CD14-positive monocyte (primary cell): ENCODE results near the gene CPAMD8. TPM values are rescaled to one million over a fixed set of nuclear protein-coding genes. Genes with fewer than 3 reads are reported as not detected.

Experiments used
- DNase-seq, 3 donors: peaks; one replicate each; pipeline ENCODE4 v3.0.0-alpha.2; 2011 to 2022
- H2AFZ ChIP-seq: 2 replicates; pipeline ENCODE4 v1.6.0; 2012; ENCODE audit warnings: mild to moderate bottlenecking, low read depth, low read length, inconsistent platforms; ENCODE audit not compliant: insufficient read depth, poor library complexity, severe bottlenecking
- H3K27ac ChIP-seq, 2 donors: 1 replicate in 1 of 2; 2 replicates in 1 of 2; pipeline ENCODE4 v1.5.1; 2012 to 2013; ENCODE audit warnings: low read length in 2 of 2, control low read depth in 1 of 2, inconsistent platforms in 1 of 2, low read depth in 1 of 2, mild to moderate bottlenecking in 1 of 2
- H3K27me3 ChIP-seq, 2 donors: one replicate each; pipeline versions ENCODE4 v1.6.0 to v1.6.1; 2011 to 2013; ENCODE audit warnings: low read length in 2 of 2; ENCODE audit not compliant: control insufficient read depth in 2 of 2, insufficient read depth in 2 of 2
- H3K36me3 ChIP-seq, 2 donors: replicated peaks in 1 of 2; 1 replicate in 1 of 2; 2 replicates in 1 of 2; pipeline versions ENCODE4 v1.5.1 to v1.6.1; 2012 to 2013; ENCODE audit warnings: low read length in 2 of 2, control low read depth in 1 of 2, inconsistent platforms in 1 of 2, mild to moderate bottlenecking in 1 of 2; ENCODE audit not compliant: insufficient read depth in 2 of 2, control insufficient read depth in 1 of 2
- H3K4me1 ChIP-seq, 2 donors: 1 replicate in 1 of 2; 2 replicates in 1 of 2; pipeline versions ENCODE4 v1.5.1 to v1.6.1; 2012 to 2013; ENCODE audit warnings: low read length in 2 of 2, control low read depth in 1 of 2, inconsistent platforms in 1 of 2, mild to moderate bottlenecking in 1 of 2, moderate library complexity in 1 of 2; ENCODE audit not compliant: insufficient read depth in 2 of 2, control insufficient read depth in 1 of 2
- H3K4me2 ChIP-seq: replicated peaks from 2 replicates; pipeline ENCODE3; 2012; ENCODE audit warnings: low read length, moderate library complexity, mild to moderate bottlenecking; ENCODE audit not compliant: poor library complexity, severe bottlenecking; ENCODE audit errors: extremely low read depth
- H3K4me3 ChIP-seq, 3 experiments: fragments of 200-600 bp in 1 of 3; sonication (generic) in 1 of 3; replicated peaks in 1 of 3; 1 replicate in 2 of 3; 2 replicates in 1 of 3; pipeline ENCODE4 v1.5.1; 2011 to 2013; ENCODE audit warnings: low read length in 3 of 3, mild to moderate bottlenecking in 3 of 3, control low read depth in 2 of 3, low read depth in 2 of 3, inconsistent platforms in 1 of 3, moderate library complexity in 1 of 3
- H3K79me2 ChIP-seq: 2 replicates; pipeline ENCODE4 v1.6.0; 2012; ENCODE audit warnings: mild to moderate bottlenecking, control low read depth, inconsistent platforms, low read length, moderate library complexity; ENCODE audit not compliant: insufficient read depth
- H3K9ac ChIP-seq: 2 replicates; pipeline ENCODE4 v1.6.0; 2017; ENCODE audit warnings: low read length, mild to moderate bottlenecking; ENCODE audit not compliant: insufficient read depth, poor library complexity, severe bottlenecking
- H3K9me3 ChIP-seq, 2 donors: replicated peaks in 1 of 2; 1 replicate in 1 of 2; 2 replicates in 1 of 2; pipeline versions ENCODE4 v1.5.1 to v1.6.1; 2012 to 2013; ENCODE audit warnings: low read length in 2 of 2, control low read depth in 1 of 2; ENCODE audit not compliant: control insufficient read depth in 1 of 2, insufficient read depth in 1 of 2
- H4K20me1 ChIP-seq: 2 replicates; pipeline ENCODE4 v1.6.0; 2012; ENCODE audit warnings: mild to moderate bottlenecking, low read length, control low read depth, moderate library complexity; ENCODE audit not compliant: insufficient read depth
- H3K27ac Mint-ChIP-seq, 7 donors: one replicate each; pipeline ENCODE4 v1.8.0; 2020; ENCODE audit warnings: mild to moderate bottlenecking in 7 of 7, mixed read lengths in 7 of 7, moderate library complexity in 6 of 7, inconsistent platforms in 2 of 7
- H3K27me3 Mint-ChIP-seq, 3 donors: one replicate each; pipeline ENCODE4 v1.8.0; 2021 to 2022; ENCODE audit warnings: low read depth in 3 of 3, mild to moderate bottlenecking in 3 of 3, mixed read lengths in 3 of 3, moderate library complexity in 3 of 3, inconsistent platforms in 1 of 3
- H3K36me3 Mint-ChIP-seq, 2 donors: one replicate each; pipeline ENCODE4 v1.8.0; 2020; ENCODE audit warnings: mixed read lengths in 2 of 2, inconsistent platforms in 1 of 2, mild to moderate bottlenecking in 1 of 2
- H3K4me1 Mint-ChIP-seq: one replicate; pipeline ENCODE4 v1.8.0; 2020; ENCODE audit warnings: mild to moderate bottlenecking, mixed read lengths
- H3K4me3 Mint-ChIP-seq, 2 donors: one replicate each; pipeline ENCODE4 v1.8.0; 2020; ENCODE audit warnings: mild to moderate bottlenecking in 2 of 2, mixed read lengths in 2 of 2, moderate library complexity in 1 of 2
- H3K9me3 Mint-ChIP-seq, 7 donors: one replicate each; pipeline ENCODE4 v1.8.0; 2020 to 2022; ENCODE audit warnings: mixed read lengths in 7 of 7, mild to moderate bottlenecking in 6 of 7, moderate library complexity in 6 of 7, inconsistent platforms in 2 of 7
- WGBS: methylation state at CpG from one replicate; pipeline ENCODE4 v1.1.5; 2013; ENCODE audit warnings: missing lambda C conversion rate; ENCODE audit not compliant: insufficient coverage; 5-methylcytosine and 5-hydroxymethylcytosine counted together
- intact Hi-C, 2 donors: fragments of 100-400 bp; cut with micrococcal nuclease; formaldehyde crosslinking; loops; one replicate each; pipeline versions ENCODE4 v1.15.0 to v1.15.1; 2023
- polyA plus RNA-seq, 3 donors: library from polyadenylated mRNA; depleted of rRNA in 1 of 3; unstranded in 2 of 3; stranded (reverse) in 1 of 3; fragments of 300-500 nt in 2 of 3; fragments of >200 nt in 1 of 3; fragmentation: Illumina TruSeq in 2 of 3; gene quantifications; 1 replicate in 2 of 3; 2 replicates in 1 of 3; pipeline ENCODE4 v1.2.3, GENCODE V29; 2012 to 2021
- TF ChIP-seq, protein P1 (sequence below): fragments of 200-600 bp; IDR thresholded peaks from one replicate; pipeline ENCODE4 v1.8.0; 2022; ENCODE audit warnings: antibody characterized with exemption, mild to moderate bottlenecking

CPAMD8 gene
- polyA plus RNA-seq, 3 donors = 5.1 to 53.4 (median 5.4) TPM

DNA sequence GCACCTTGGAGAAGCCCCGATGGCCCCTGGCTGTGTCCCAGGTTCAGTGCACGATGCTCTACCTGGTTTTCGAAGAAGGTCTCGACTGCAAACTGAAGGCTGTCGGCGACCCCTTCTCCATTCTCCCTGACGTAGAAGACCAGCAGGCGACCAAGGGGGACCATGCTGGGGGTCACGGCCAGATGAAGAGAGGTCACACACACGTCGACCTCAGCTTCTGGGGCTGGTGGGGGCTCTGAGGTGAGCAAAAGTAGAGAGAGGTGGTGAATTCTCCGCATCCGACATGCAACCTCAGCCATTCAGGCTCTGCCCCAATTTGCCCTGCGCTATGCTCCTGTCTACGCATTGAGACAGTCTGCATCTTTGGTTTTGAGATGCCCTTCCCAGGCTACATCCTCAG lies 49.3 kb downstream of the CPAMD8 start:
- Histone ChIP-seq H3K27ac (no peak overlapping the region), H3K4me2 (no peak overlapping the region), H3K4me1 (no peaks in the 10 kb centered on the region), H3K27me3 (no peaks in the 10 kb centered on the region), H3K9ac (no peak overlapping the region), H2AFZ (no peak overlapping the region), H3K4me3 (no peak overlapping the region), H3K36me3 (no peaks in the 10 kb centered on the region), H4K20me1 (no peaks in the 10 kb centered on the region), H3K9me3 (no peaks in the 10 kb centered on the region), H3K79me2 (no peaks in the 10 kb centered on the region)
- 95% methylated on average over 12 of the region's 15 CpGs for WGBS
- H3K4me1 Mint-ChIP-seq = peaks cover 2% of the 10 kb centered on the region
- no peak for DNase-seq
- H3K4me3 Mint-ChIP-seq = no peak overlapping the region
- intact Hi-C loops = no loop called here
- peaks cover 0 to 9% (median 5%) of the 10 kb centered on the region in 7 donors for H3K9me3 Mint-ChIP-seq
- TF ChIP-seq, protein P1, sequence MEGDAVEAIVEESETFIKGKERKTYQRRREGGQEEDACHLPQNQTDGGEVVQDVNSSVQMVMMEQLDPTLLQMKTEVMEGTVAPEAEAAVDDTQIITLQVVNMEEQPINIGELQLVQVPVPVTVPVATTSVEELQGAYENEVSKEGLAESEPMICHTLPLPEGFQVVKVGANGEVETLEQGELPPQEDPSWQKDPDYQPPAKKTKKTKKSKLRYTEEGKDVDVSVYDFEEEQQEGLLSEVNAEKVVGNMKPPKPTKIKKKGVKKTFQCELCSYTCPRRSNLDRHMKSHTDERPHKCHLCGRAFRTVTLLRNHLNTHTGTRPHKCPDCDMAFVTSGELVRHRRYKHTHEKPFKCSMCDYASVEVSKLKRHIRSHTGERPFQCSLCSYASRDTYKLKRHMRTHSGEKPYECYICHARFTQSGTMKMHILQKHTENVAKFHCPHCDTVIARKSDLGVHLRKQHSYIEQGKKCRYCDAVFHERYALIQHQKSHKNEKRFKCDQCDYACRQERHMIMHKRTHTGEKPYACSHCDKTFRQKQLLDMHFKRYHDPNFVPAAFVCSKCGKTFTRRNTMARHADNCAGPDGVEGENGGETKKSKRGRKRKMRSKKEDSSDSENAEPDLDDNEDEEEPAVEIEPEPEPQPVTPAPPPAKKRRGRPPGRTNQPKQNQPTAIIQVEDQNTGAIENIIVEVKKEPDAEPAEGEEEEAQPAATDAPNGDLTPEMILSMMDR = no peak
- H3K27ac Mint-ChIP-seq = no peak overlapping the region
- no peaks in the 10 kb centered on the region for H3K36me3 Mint-ChIP-seq
- peaks cover 11 to 13% (median 12%) of the 10 kb centered on the region in 3 donors for H3K27me3 Mint-ChIP-seq

DNA sequence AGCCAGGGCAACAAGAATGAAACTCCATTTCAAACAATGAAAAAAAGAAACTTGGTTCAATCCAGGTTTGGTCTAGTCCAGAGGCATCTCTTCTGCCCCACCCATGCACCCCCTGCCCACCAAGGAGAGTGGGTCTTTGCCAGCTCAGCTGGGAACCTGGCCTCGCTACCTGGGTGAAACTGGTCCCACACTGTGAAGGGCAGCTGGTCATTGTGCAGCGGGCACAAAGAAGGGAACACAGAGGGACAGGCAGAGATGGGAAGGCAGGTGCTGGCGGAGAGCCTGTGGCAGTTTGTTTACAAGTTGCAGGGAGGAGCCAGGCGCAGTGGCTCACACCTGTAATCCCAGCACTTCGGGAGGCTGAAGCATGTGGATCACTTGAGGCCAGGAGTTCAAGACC lies 50.2 kb downstream of the CPAMD8 start:
- DNase-seq = no peak
- Mint-ChIP-seq H3K9me3 (peaks cover 0 to 9% (median 5%) of the 10 kb centered on the region in 7 donors), H3K4me1 (peaks cover 2% of the 10 kb centered on the region), H3K4me3 (no peak overlapping the region), H3K27ac (no peak overlapping the region), H3K36me3 (no peaks in the 10 kb centered on the region), H3K27me3 (peaks cover 12 to 16% (median 12%) of the 10 kb centered on the region in 3 donors)
- TF ChIP-seq, protein P1 = no peak
- Histone ChIP-seq H3K9ac (no peak overlapping the region), H3K4me3 (no peak overlapping the region), H3K27me3 (no peaks in the 10 kb centered on the region), H3K79me2 (no peaks in the 10 kb centered on the region), H3K4me1 (no peaks in the 10 kb centered on the region), H3K36me3 (no peaks in the 10 kb centered on the region), H3K4me2 (no peak overlapping the region), H4K20me1 (no peaks in the 10 kb centered on the region), H2AFZ (no peak overlapping the region), H3K27ac (no peak overlapping the region), H3K9me3 (no peaks in the 10 kb centered on the region)
- WGBS = 90% methylated on average over 2 of the region's 5 CpGs
- intact Hi-C loops = no loop called here
